Smooth muscle cell of the brain vasculature (primary cell): ENCODE data around the gene PKD2.
"Not testable (repeated sequence)": the region's sequence is repeated elsewhere in the genome, so short reads cannot be mapped to it uniquely, and the experiment has no call there.

Experiments used
- DNase-seq: peaks from one replicate; pipeline ENCODE4 v3.0.0-alpha.2; 2012; ENCODE audit warnings: low read depth, low spot score

The PKD2 gene

GRCh38 chr4:88115587-88115986 lies 108.2 kb downstream of the PKD2 start:
- no peak for DNase-seq

GRCh38 chr4:88119943-88120342 lies 112.5 kb downstream of the PKD2 start:
- DNase-seq = no peak

GRCh38 chr4:88122260-88122659 lies 114.8 kb downstream of the PKD2 start:
- not testable (repeated sequence) for DNase-seq
